Endothelial cell of umbilical vein (primary cell): ENCODE measurements around the gene CEP152. TPM values are rescaled to one million over a fixed set of nuclear protein-coding genes. Genes with fewer than 3 reads are reported as not detected.
"Not testable (repeated sequence)": the region's sequence is repeated elsewhere in the genome, so short reads cannot be mapped to it uniquely, and the experiment has no call there.

Experiments used
- BruUV-seq: library from RNA; stranded (reverse); fragments of 400-500 nt; replicated peaks from 2 replicates; lab custom pipeline; 2021; lab: Mats Ljungman, UMichigan
- CTCF ChIA-PET: fragments of 300-600, 350-600 bp; sonication (Branson Sonifier 250); formaldehyde crosslinking; loops from one replicate; lab custom pipeline; 2021; ENCODE audit warnings: antibody characterized with exemption, inconsistent platforms; lab: Charles Lee
- POLR2A ChIA-PET: fragments of 300-600, 350-600 bp; sonication (Branson Sonifier 250); formaldehyde crosslinking; loops from one replicate; lab custom pipeline; 2021; ENCODE audit warnings: antibody characterized with exemption, inconsistent platforms; lab: Charles Lee
- DNase-seq: peaks from one replicate; pipeline ENCODE4 v3.0.0-alpha.2; 2011; ENCODE audit warnings: low read depth, low spot score
- FAIRE-seq: peaks from 2 replicates; lab custom pipeline; 2011; peaks lifted over from hg19 to GRCh38; lab: Jason Lieb, UNC
- H2AFZ ChIP-seq: 2 replicates; pipeline ENCODE4 v1.6.0; 2012; ENCODE audit warnings: low read depth, low read length, control low read depth, inconsistent platforms
- H3K27ac ChIP-seq: 2 replicates; pipeline ENCODE4 v1.5.1; 2011; ENCODE audit warnings: low read depth, mild to moderate bottlenecking, control low read depth, low read length, moderate library complexity; ENCODE audit not compliant: insufficient read depth
- H3K27me3 ChIP-seq, 2 experiments: 2 replicates each; pipeline versions ENCODE4 v1.6.0 to v1.6.1; 2011; ENCODE audit warnings: low read length in 2 of 2, mixed read lengths in 1 of 2; ENCODE audit not compliant: control insufficient read depth in 2 of 2, insufficient read depth in 2 of 2
- H3K36me3 ChIP-seq, 2 experiments: 2 replicates in 1 of 2; 3 replicates in 1 of 2; pipeline ENCODE4 v1.5.1; 2011; ENCODE audit warnings: low read length in 2 of 2, mild to moderate bottlenecking in 1 of 2, moderate library complexity in 1 of 2; ENCODE audit not compliant: control insufficient read depth in 2 of 2, insufficient read depth in 2 of 2; ENCODE audit errors: extremely low read depth in 1 of 2
- H3K4me1 ChIP-seq: 3 replicates; pipeline ENCODE4 v1.5.1; 2011; ENCODE audit warnings: mild to moderate bottlenecking, low read length; ENCODE audit not compliant: control insufficient read depth, insufficient read depth; ENCODE audit errors: extremely low read depth
- H3K4me2 ChIP-seq: 2 replicates; pipeline ENCODE4 v1.6.1; 2011; ENCODE audit warnings: low read length, control low read depth, mixed read lengths; ENCODE audit not compliant: insufficient read depth
- H3K4me3 ChIP-seq, 3 experiments: fragments of 200-600 bp in 1 of 3; sonication (generic), shearing (Covaris generic) in 1 of 3; replicated peaks in 1 of 3; 2 replicates each; pipeline ENCODE4 v1.5.1; 2011 to 2016; ENCODE audit warnings: control low read depth in 3 of 3, low read length in 3 of 3, mild to moderate bottlenecking in 2 of 3, inconsistent platforms in 1 of 3, low read depth in 1 of 3, moderate library complexity in 1 of 3; ENCODE audit not compliant: insufficient read depth in 1 of 3
- H3K79me2 ChIP-seq: 2 replicates; pipeline ENCODE4 v1.6.0; 2012; ENCODE audit warnings: low read length, inconsistent platforms; ENCODE audit not compliant: control insufficient read depth, insufficient read depth
- H3K9ac ChIP-seq: replicated peaks from 2 replicates; pipeline ENCODE3; 2011; ENCODE audit warnings: low read length, control low read depth; ENCODE audit not compliant: insufficient read depth; ENCODE audit errors: extremely low read depth
- H3K9me1 ChIP-seq: replicated peaks from 3 replicates; pipeline ENCODE4 v1.6.0; 2011; ENCODE audit warnings: mild to moderate bottlenecking, low read length; ENCODE audit not compliant: control insufficient read depth, insufficient read depth; ENCODE audit errors: extremely low read depth
- H3K9me3 ChIP-seq: replicated peaks from 2 replicates; pipeline ENCODE4 v1.5.1; 2012; ENCODE audit warnings: low read length, inconsistent platforms; ENCODE audit not compliant: control insufficient read depth, insufficient read depth
- H4K20me1 ChIP-seq: replicated peaks from 2 replicates; pipeline ENCODE3; 2011; ENCODE audit warnings: mild to moderate bottlenecking, low read length; ENCODE audit not compliant: control insufficient read depth, insufficient read depth; ENCODE audit errors: extremely low read depth
- CTCF ChIP-seq, 2 donors: IDR thresholded peaks; 1 replicate in 1 of 2; 2 replicates in 1 of 2; pipeline ENCODE4 v1.5.1; 2011; ENCODE audit warnings: low read length in 2 of 2, mild to moderate bottlenecking in 2 of 2, moderate library complexity in 2 of 2, control low read depth in 1 of 2, inconsistent platforms in 1 of 2, low read depth in 1 of 2; ENCODE audit not compliant: insufficient read depth in 1 of 2; ENCODE audit errors: extremely low read depth in 1 of 2
- EZH2 ChIP-seq: IDR thresholded peaks from 2 replicates; pipeline ENCODE4 v1.6.1; 2012; ENCODE audit warnings: borderline replicate concordance, low read depth, mild to moderate bottlenecking, moderate library complexity, low read length, inconsistent platforms; ENCODE audit not compliant: severe bottlenecking
- FOS ChIP-seq: IDR thresholded peaks from 2 replicates; pipeline ENCODE4 v1.6.1; 2011; ENCODE audit warnings: mild to moderate bottlenecking, low read length, moderate library complexity, borderline replicate concordance; ENCODE audit not compliant: insufficient read depth
- GATA2 ChIP-seq: IDR thresholded peaks from 2 replicates; pipeline ENCODE4 v1.7.0; 2011; ENCODE audit warnings: low read depth, mild to moderate bottlenecking, moderate library complexity, mixed read lengths, low read length; ENCODE audit not compliant: insufficient read length, insufficient read depth
- JUN ChIP-seq: IDR thresholded peaks from 2 replicates; pipeline ENCODE4 v1.6.1; 2011; ENCODE audit warnings: borderline replicate concordance, low read depth; ENCODE audit not compliant: insufficient read length, insufficient read depth
- MAX ChIP-seq: IDR thresholded peaks from 2 replicates; pipeline ENCODE4 v1.6.1; 2011; ENCODE audit not compliant: insufficient read depth, insufficient read length
- MYC ChIP-seq: IDR thresholded peaks from one replicate; pipeline ENCODE4 v1.6.1; 2011; ENCODE audit warnings: mild to moderate bottlenecking, low read depth, low read length
- POLR2A ChIP-seq: IDR thresholded peaks from 2 replicates; pipeline ENCODE4 v1.6.1; 2012; ENCODE audit warnings: low read depth, mild to moderate bottlenecking, control low read depth, low read length
- POLR2AphosphoS5 ChIP-seq: IDR thresholded peaks from 2 replicates; pipeline ENCODE4 v1.6.1; 2012; ENCODE audit warnings: low read depth, mild to moderate bottlenecking, control low read depth, low read length, moderate library complexity; ENCODE audit not compliant: insufficient read depth
- dilution Hi-C: fragments of 300-500 bp; cut with MboI; formaldehyde crosslinking; loops from one replicate; pipeline ENCODE4 v1.15.0; 2019; ENCODE audit warnings: low sequenced_read_pairs; ENCODE audit not compliant: extremely low pct_ligation_motif_present
- intact Hi-C: fragments of 100-400 bp; cut with micrococcal nuclease; formaldehyde crosslinking; loops from one replicate; pipeline ENCODE4 v1.10.0; 2022
- polyA plus RNA-seq, 4 experiments: library from polyadenylated mRNA; depleted of rRNA in 3 of 4; stranded (reverse) in 3 of 4; unstranded in 1 of 4; fragments of >200 nt; gene quantifications; 2 replicates each; pipeline versions ENCODE4 v1.2.1 to v1.2.3, GENCODE V29; 2011 to 2012; ENCODE audit warnings: missing spikeins in 1 of 4
- total RNA-seq: library from RNA; stranded (reverse); gene quantifications from 2 replicates; pipeline ENCODE4 v1.2.3, GENCODE V29; 2021

Gene CEP152
- total and polyA plus RNA-seq, 2 donors (not counting 3 experiments of a cell fraction or from before 2014, with no cell fraction given): 3.0 to 15.7 TPM

GRCh38 chr15:48792408-48792807 lies 18.5 kb downstream of the CEP152 start:
- dilution Hi-C loops: no loop called here

GRCh38 chr15:48790466-48791115 lies 20.3 kb downstream of the CEP152 start:
- intact Hi-C loops, H3K9me3 ChIP-seq, H3K27ac ChIP-seq, dilution Hi-C loops, BruUV-seq, H2AFZ ChIP-seq, H3K9me1 ChIP-seq, H3K4me3 ChIP-seq, H3K79me2 ChIP-seq, FAIRE-seq, H3K4me1 ChIP-seq, H3K36me3 ChIP-seq, POLR2A ChIA-PET, H3K27me3 ChIP-seq, H4K20me1 ChIP-seq, DNase-seq, H3K4me2 ChIP-seq, H3K9ac ChIP-seq: not testable (repeated sequence)
- CTCF ChIA-PET: interaction anchor here (0.7 to 1.7 kb wide), 9 partner anchors 11 to 438 kb away, joined by 3 to 11 read pairs (median 3); no protein-coding TSS in a partner anchor

More at GRCh38 chr15:48792408-48792807, 18.5 kb downstream of the CEP152 start:
- BruUV-seq: no TSS peak
- Histone ChIP-seq H3K9ac (no peak overlapping the region), H2AFZ (no peak overlapping the region), H3K4me2 (no peak overlapping the region), H3K9me1 (no peaks in the 10 kb centered on the region), H3K27me3 (no peaks in the 10 kb centered on the region), H3K27ac (no peak overlapping the region), H3K9me3 (no peaks in the 10 kb centered on the region), H3K4me3 (no peak overlapping the region), H3K79me2 (no peaks in the 10 kb centered on the region), H4K20me1 (no peaks in the 10 kb centered on the region), H3K36me3 (peaks cover 3 to 5% of the 10 kb centered on the region in 2 experiments), H3K4me1 (peaks cover 3% of the 10 kb centered on the region)
- DNase-seq (no peak), FAIRE-seq (no peak)
- no peak for TF ChIP-seq POLR2AphosphoS5
- TF ChIP-seq GATA2: no peak
- TF ChIP-seq POLR2A: no peak
- no peak for TF ChIP-seq EZH2
- TF ChIP-seq MYC: no peak
- TF ChIP-seq FOS: no peak
- TF ChIP-seq CTCF (IDR thresholded peaks at IDR 0.05; ENCODE audit: extremely low read depth in 1 of 2, insufficient read depth in 1 of 2, low read depth in 1 of 2, low read length in 2 of 2): no peak
- no peak for TF ChIP-seq MAX
- no peak for TF ChIP-seq JUN
- intact Hi-C loops: no loop called here
- POLR2A ChIA-PET: no interaction called here
- CTCF ChIA-PET: interaction anchor here (0.7 to 1.4 kb wide), 2 partner anchors 436 to 440 kb away, joined by 3 read pairs; no protein-coding TSS in a partner anchor
